Astrocyte of the cerebellum (primary cell): ENCODE results near the gene LBX2.

Experiments
- DNase-seq: peaks from one replicate; pipeline ENCODE4 v3.0.0-alpha.2; 2011; ENCODE audit warnings: low read depth
- H3K4me3 ChIP-seq: 2 replicates; pipeline ENCODE4 v1.5.1; 2011; ENCODE audit warnings: mild to moderate bottlenecking, low read depth, low read length, moderate library complexity
- CTCF ChIP-seq: IDR thresholded peaks from 2 replicates; pipeline ENCODE4 v1.5.1; 2012; ENCODE audit warnings: low read length, low read depth, moderate library complexity, mild to moderate bottlenecking; ENCODE audit errors: missing control alignments
- in situ Hi-C: cut with HindIII; loops from 2 replicates; pipeline ENCODE4 v1.10.0; 2017; ENCODE audit warnings: low sequenced_read_pairs

LBX2 gene

GRCh38 chr2:74501335-74502071, 2.1 kb upstream of the LBX2 start:
- H3K4me3 ChIP-seq, result no peak overlapping the region
- in situ Hi-C loops, result no loop called here
- no peak for DNase-seq
- TF ChIP-seq CTCF, result no peak

- DNase-seq, result no peak
- no peak overlapping the region for H3K4me3 ChIP-seq
- no peak for TF ChIP-seq CTCF
- in situ Hi-C loops, result no loop called here
Measured at GRCh38 chr2:74500578-74500946, 1.2 kb upstream of the LBX2 start.

- in situ Hi-C loops, result no loop called here
- DNase-seq, result no peak
- no peak for TF ChIP-seq CTCF
- H3K4me3 ChIP-seq, result no peak overlapping the region
Measured at GRCh38 chr2:74499940-74500577, 656 bp upstream of the LBX2 start.

GRCh38 chr2:74498500-74499266, 720 bp downstream of the LBX2 start:
- peak overlapping the region; percentile 19 for H3K4me3 ChIP-seq
- TF ChIP-seq CTCF, result no peak
- DNase-seq, result no peak
- in situ Hi-C loops, result no loop called here

- peak overlapping the region; percentile 19 for H3K4me3 ChIP-seq
- DNase-seq, result no peak
- no peak for TF ChIP-seq CTCF
- in situ Hi-C loops, result no loop called here
Measured at GRCh38 chr2:74497777-74498499, 1.5 kb downstream of the LBX2 start.
